ENCODE measurements around the gene MPL.

DNA sequence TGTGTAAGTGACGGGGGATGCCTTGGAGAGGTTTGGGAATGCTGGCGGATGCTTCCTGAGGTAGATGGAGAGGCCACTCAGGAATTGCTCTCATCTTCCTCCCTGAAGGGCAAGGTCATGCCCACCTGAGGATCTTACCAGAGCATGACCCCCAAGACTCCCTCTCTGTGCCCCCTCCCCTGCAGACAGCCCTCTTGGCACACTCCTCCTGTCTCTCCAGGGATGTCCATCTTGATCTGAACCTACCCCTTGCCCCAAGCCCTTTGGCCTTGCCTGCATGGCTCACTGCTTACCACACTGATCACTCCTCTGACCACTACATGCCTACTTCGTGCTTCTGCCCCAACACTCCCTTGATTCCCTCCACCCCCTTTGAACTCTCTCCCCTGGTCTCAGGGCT is 17.9 kb upstream of the MPL start:
- TF ChIP-seq ZFP30 (CRISPR knock-in tag; IDR thresholded peaks at IDR 0.05) (no peak), ARNTL (CRISPR knock-in tag; IDR thresholded peaks at IDR 0.05; ENCODE audit: borderline replicate concordance, low read depth) (no peak), ZC3H10 (CRISPR knock-in tag; IDR thresholded peaks at IDR 0.05) (no peak), GLIS3 (CRISPR knock-in tag; IDR thresholded peaks at IDR 0.05) (no peak), ZNF70 (CRISPR knock-in tag; IDR thresholded peaks at IDR 0.05) (no peak), CSDC2 (CRISPR knock-in tag; IDR thresholded peaks at IDR 0.05) (no peak), SNAI2 (CRISPR knock-in tag; IDR thresholded peaks at IDR 0.05) (no peak)

Data from SK-N-SH treated with all-trans-retinoic acid at 6 μM for 48 hours (cell line).